ENCODE data around the gene LRRC42.
A peak's percentile ranks its signal among the peaks of the same experiment; 100 is the strongest.

- TF ChIP-seq CTCF (conservative IDR thresholded peaks at IDR 0.05 in 1 of 2, IDR thresholded peaks at IDR 0.05 in 1 of 2; ENCODE audit: extremely low read depth in 1 of 2, insufficient read depth in 1 of 2, low read depth in 1 of 2, low read length in 2 of 2): peak; percentile 50 to 65
- TF ChIP-seq EZH2 (IDR thresholded peaks at IDR 0.05; ENCODE audit: borderline replicate concordance, low read length): no peak
These were observed 13.6 kb downstream of the LRRC42 start for GRCh38 chr1:53959664-53960250.

Data from mammary epithelial cell (primary cell).